ENCODE data around the gene NPW. TPM values are rescaled to one million over a fixed set of nuclear protein-coding genes. Genes with fewer than 3 reads are reported as not detected.

The NPW gene
- total and polyA plus RNA-seq, 2 donors (not counting 1 experiment from before 2014, with no cell fraction given), result 0.20 to 0.99 TPM

- no peaks in the 10 kb centered on the region for H3K9me3 ChIP-seq (ENCODE audit: control insufficient read depth, insufficient read depth, low read depth, low read length)
- no peaks in the 10 kb centered on the region for H4K20me1 ChIP-seq (ENCODE audit: control insufficient read depth, extremely low read depth, insufficient read depth, low read length)
- no peak for DNase-seq (ENCODE audit: low read depth in 2 of 2)
- no peak for TF ChIP-seq CTCF (conservative IDR thresholded peaks at IDR 0.05 in 1 of 2, IDR thresholded peaks at IDR 0.05 in 1 of 2; ENCODE audit: low read depth in 1 of 2, low read length in 2 of 2)
- no peak for TF ChIP-seq EZH2 (IDR thresholded peaks at IDR 0.05; ENCODE audit: low read length, missing control alignments)
- no peaks in the 10 kb centered on the region for H3K27me3 ChIP-seq (ENCODE audit: control insufficient read depth, insufficient read depth, low read length)
- H3K36me3 ChIP-seq (ENCODE audit: control insufficient read depth, insufficient read depth, low read length), result peaks cover 2% of the 10 kb centered on the region
- peak within 1 kb of the TSS; percentile 7 for H2AFZ ChIP-seq (ENCODE audit: low read length)
- H3K9ac ChIP-seq (ENCODE audit: insufficient read depth, low read length), result peak within 1 kb of the TSS; percentile 53
- H3K27ac ChIP-seq (ENCODE audit: insufficient read depth, low read length), result no peak within 1 kb of the TSS
- H3K4me3 ChIP-seq (replicated peaks in 1 of 4; ENCODE audit: control extremely low read depth in 1 of 4, insufficient read depth in 1 of 4, low read depth in 3 of 4, low read length in 4 of 4), result peak within 1 kb of the TSS; percentile 56 to 82 (median 67)
- peaks cover 4% of the 10 kb centered on the region for H3K79me2 ChIP-seq (ENCODE audit: control insufficient read depth, insufficient read depth, low read length)
- peak within 1 kb of the TSS; percentile 99 for H3K4me2 ChIP-seq (ENCODE audit: extremely low read depth, insufficient read depth, low read length)
- peaks cover 23% of the 10 kb centered on the region for H3K4me1 ChIP-seq (ENCODE audit: control insufficient read depth, extremely low read depth, insufficient read depth, low read length)
These were observed 7.0 kb downstream of the NPW start, which contains the start of gene NHERF2 for GRCh38 chr16:2026461-2027023. TSS of gene NHERF2 (plus strand) at chr16:2026902. CDS start at chr16:2027006, 104 bp downstream.

- peaks cover 2% of the 10 kb centered on the region for H3K36me3 ChIP-seq (ENCODE audit: control insufficient read depth, insufficient read depth, low read length)
- H3K9me3 ChIP-seq (ENCODE audit: control insufficient read depth, insufficient read depth, low read depth, low read length), result no peaks in the 10 kb centered on the region
- H3K27ac ChIP-seq (ENCODE audit: insufficient read depth, low read length), result no peak overlapping the region
- peak overlapping the region; percentile 7 for H2AFZ ChIP-seq (ENCODE audit: low read length)
- peak overlapping the region; percentile 99 for H3K4me2 ChIP-seq (ENCODE audit: extremely low read depth, insufficient read depth, low read length)
- peak overlapping the region; percentile 56 to 82 (median 67) for H3K4me3 ChIP-seq (replicated peaks in 1 of 4; ENCODE audit: control extremely low read depth in 1 of 4, insufficient read depth in 1 of 4, low read depth in 3 of 4, low read length in 4 of 4)
- no peaks in the 10 kb centered on the region for H3K27me3 ChIP-seq (ENCODE audit: control insufficient read depth, insufficient read depth, low read length)
- peaks cover 25% of the 10 kb centered on the region for H3K4me1 ChIP-seq (ENCODE audit: control insufficient read depth, extremely low read depth, insufficient read depth, low read length)
- TF ChIP-seq CTCF (conservative IDR thresholded peaks at IDR 0.05 in 1 of 2, IDR thresholded peaks at IDR 0.05 in 1 of 2; ENCODE audit: low read depth in 1 of 2, low read length in 2 of 2) (no peak), EZH2 (IDR thresholded peaks at IDR 0.05; ENCODE audit: low read length, missing control alignments) (no peak)
- peaks cover 4% of the 10 kb centered on the region for H3K79me2 ChIP-seq (ENCODE audit: control insufficient read depth, insufficient read depth, low read length)
- H3K9ac ChIP-seq (ENCODE audit: insufficient read depth, low read length), result peak overlapping the region; percentile 53
- no peaks in the 10 kb centered on the region for H4K20me1 ChIP-seq (ENCODE audit: control insufficient read depth, extremely low read depth, insufficient read depth, low read length)
- DNase-seq (ENCODE audit: low read depth in 2 of 2), result peak in 1 of 2 donors; percentile 64
These were observed 7.7 kb downstream of the NPW start for GRCh38 chr16:2027024-2028010.

GRCh38 chr16:2028146-2028545, 8.6 kb downstream of the NPW start:
- H3K4me3 ChIP-seq (replicated peaks in 1 of 4; ENCODE audit: control extremely low read depth in 1 of 4, insufficient read depth in 1 of 4, low read depth in 3 of 4, low read length in 4 of 4), result peak overlapping the region in 3 of 4 experiments; percentile 56 to 71 (median 63)
- H3K27ac ChIP-seq (ENCODE audit: insufficient read depth, low read length), result no peak overlapping the region
- DNase-seq (ENCODE audit: low read depth in 2 of 2), result no peak
- H3K4me2 ChIP-seq (ENCODE audit: extremely low read depth, insufficient read depth, low read length), result peak overlapping the region; percentile 99
- peaks cover 2% of the 10 kb centered on the region for H3K36me3 ChIP-seq (ENCODE audit: control insufficient read depth, insufficient read depth, low read length)
- H3K9me3 ChIP-seq (ENCODE audit: control insufficient read depth, insufficient read depth, low read depth, low read length), result no peaks in the 10 kb centered on the region
- peaks cover 28% of the 10 kb centered on the region for H3K4me1 ChIP-seq (ENCODE audit: control insufficient read depth, extremely low read depth, insufficient read depth, low read length)
- H3K79me2 ChIP-seq (ENCODE audit: control insufficient read depth, insufficient read depth, low read length), result peaks cover 4% of the 10 kb centered on the region
- no peaks in the 10 kb centered on the region for H3K27me3 ChIP-seq (ENCODE audit: control insufficient read depth, insufficient read depth, low read length)
- no peak overlapping the region for H2AFZ ChIP-seq (ENCODE audit: low read length)
- H3K9ac ChIP-seq (ENCODE audit: insufficient read depth, low read length), result no peak overlapping the region
- H4K20me1 ChIP-seq (ENCODE audit: control insufficient read depth, extremely low read depth, insufficient read depth, low read length), result no peaks in the 10 kb centered on the region
- TF ChIP-seq CTCF (conservative IDR thresholded peaks at IDR 0.05 in 1 of 2, IDR thresholded peaks at IDR 0.05 in 1 of 2; ENCODE audit: low read depth in 1 of 2, low read length in 2 of 2), result no peak
- no peak for TF ChIP-seq EZH2 (IDR thresholded peaks at IDR 0.05; ENCODE audit: low read length, missing control alignments)
